Endometrium (tissue), 2 donors: Measurements from ENCODE around the gene UNC119.
"Not testable (repeated sequence)": the region's sequence is repeated elsewhere in the genome, so short reads cannot be mapped to it uniquely, and the experiment has no call there.

Source experiments
- FAIRE-seq: peaks from 2 replicates; lab custom pipeline; 2012; peaks lifted over from hg19 to GRCh38; lab: Jason Lieb, UNC
- donor health status: control.
- donor health status: control.

The UNC119 gene

GRCh38 chr17:28522281-28522680, 30.1 kb downstream of the UNC119 start:
- not testable (repeated sequence) for FAIRE-seq

DNA sequence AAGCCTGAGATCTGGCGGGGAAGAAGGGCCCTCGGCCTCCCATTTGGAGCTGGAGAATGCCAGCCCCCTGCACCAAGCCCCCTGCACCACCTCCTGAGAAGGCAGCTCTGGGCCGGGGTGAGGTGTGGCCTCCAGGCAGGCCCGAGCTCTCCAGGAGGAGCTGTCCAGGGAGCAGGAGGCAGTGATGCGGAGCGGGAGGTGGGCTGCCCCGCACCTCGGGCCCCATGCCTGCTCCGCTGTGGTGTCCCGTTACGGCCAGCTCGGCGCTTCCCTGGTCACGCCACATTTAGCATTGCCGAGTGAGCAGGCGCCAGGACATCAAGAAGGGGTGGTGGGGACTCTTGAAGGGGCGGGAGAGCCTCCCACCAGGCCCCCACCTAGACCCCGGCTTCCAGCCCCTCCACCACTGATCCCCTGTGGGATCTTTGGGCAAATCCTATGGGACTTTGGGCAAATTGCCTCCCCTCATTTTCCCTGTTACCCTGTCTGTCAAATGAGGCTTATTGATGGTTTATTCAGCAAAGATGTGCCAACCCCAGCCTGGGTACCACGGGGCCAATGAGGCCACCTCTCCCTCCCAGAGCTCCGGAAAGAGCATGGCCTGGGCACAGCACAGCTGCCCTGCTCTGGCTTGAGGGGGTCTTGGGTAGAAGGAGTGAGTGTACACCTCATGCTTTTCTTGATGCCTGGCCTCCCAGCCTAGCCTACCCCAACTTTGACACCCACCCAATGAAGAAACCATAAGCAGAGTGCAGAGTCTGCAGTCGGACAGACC, 30.9 kb downstream of the UNC119 start:
- no peak for FAIRE-seq

DNA sequence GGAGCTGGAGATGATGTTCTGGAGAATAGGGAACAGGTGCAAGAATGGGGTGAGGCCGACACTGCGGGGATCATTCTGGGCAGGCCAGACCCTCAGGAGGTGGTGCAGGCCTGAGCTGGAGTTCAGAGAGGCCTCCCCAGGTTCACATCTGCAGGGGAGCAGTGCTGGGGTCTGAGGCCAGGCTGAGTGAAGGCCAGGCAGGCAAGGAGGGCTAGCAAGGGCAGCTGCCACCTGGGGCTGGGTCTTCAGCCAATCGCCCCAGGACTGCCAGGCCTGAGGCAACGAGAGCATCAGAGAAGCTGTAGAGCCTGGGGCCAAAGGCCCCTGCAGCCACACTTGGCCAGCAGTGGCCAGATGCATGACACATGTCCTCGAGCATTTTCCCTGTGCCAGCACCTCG, 31.7 kb downstream of the UNC119 start:
- FAIRE-seq = no peak

DNA sequence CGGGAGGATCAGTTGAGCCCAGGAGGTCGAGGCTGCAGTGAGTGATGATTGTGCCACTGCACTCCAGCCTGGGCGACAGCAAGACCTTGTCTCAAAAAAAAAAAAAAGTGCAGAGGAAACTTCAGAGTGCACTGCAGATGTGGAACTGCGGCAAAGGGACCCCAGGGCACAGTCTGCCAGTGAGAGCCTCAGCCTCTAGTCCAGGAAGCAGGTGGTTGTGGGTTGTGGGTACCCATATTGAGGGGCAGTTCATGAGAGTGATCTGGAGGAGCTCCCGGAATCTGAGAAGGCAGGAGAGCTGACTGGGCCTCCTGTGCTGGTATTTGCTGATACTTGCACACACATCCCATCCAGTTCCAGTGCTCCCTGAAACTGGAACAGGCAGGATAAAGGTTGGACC, 33.2 kb downstream of the UNC119 start:
- no peak for FAIRE-seq

GRCh38 chr17:28518578-28518977, 33.8 kb downstream of the UNC119 start:
- no peak for FAIRE-seq

- FAIRE-seq = no peak
These were observed 34.3 kb downstream of the UNC119 start for GRCh38 chr17:28518132-28518531.

DNA sequence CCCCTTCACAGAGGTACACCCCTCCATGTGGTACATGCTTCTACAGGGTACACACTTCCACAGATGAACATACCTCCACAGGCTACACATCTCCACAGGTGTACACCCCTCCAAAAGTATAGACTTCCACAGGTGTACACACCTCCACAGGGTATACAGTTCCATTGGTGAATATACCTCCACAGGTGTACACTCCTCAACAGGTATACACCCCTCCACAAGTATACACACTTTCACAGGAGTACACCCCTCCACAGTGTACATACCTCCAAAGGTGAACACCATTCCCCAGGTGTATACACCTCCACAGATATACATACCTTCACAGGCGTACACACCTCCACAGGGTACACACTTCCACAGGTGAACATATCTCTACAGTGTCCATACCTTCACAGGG, 36.9 kb downstream of the UNC119 start:
- no peak for FAIRE-seq

GRCh38 chr17:28514561-28515002, 37.8 kb downstream of the UNC119 start:
- FAIRE-seq = no peak

- FAIRE-seq = no peak
These were observed 38.9 kb downstream of the UNC119 start for GRCh38 chr17:28513476-28513875.

DNA sequence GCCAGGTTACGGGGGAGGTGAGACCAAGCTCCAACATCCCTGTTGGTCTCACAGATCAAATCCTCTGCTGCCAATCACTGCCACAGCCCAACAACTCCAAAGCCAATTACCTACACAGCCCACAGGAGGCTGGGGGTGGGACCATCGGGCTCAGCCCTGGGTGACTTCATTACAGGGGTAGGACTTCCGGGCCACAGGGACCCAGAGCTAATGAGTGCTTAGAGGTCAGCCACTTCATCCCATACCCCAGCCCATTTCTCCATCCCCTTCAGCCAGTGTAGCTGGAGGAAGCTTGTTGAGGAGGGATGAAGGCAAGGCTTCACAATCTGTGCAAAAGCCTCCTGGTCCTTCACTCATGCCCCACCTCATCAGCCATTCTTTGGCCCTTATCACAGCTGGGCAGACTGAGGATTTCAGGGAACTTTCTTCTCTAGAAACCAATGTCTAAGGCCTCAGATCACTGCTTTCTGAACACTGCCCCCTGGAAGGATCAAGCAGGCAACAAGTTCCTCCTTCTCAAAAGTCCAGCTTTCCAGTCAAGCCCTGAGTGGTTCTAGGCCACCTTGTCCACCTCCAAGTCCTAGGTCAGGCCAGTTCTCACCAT, 40.5 kb downstream of the UNC119 start:
- FAIRE-seq = no peak

DNA sequence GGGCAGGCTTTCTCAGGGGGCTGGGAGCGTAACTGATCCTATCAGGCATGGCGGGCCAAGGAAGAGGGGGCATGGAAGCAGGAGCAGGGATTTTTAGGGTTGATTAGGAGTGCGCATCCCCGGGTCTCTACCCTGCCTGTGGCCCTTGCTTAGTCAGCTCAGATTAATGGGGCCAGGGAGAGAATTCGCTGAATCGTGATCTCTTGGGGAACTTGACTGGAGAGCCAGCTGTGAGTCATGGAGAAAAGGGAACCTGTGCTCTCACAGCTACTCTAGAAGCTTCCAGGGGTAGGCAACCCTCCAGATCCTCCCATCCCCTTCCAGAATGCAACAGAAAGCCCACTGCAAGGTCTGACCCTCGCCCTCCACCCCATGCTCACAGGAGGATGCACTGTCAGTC, 42.6 kb downstream of the UNC119 start:
- no peak for FAIRE-seq

GRCh38 chr17:28508211-28508724, 44.2 kb downstream of the UNC119 start:
- FAIRE-seq = no peak

- no peak for FAIRE-seq
These were observed 44.7 kb downstream of the UNC119 start for GRCh38 chr17:28507567-28508203.

DNA sequence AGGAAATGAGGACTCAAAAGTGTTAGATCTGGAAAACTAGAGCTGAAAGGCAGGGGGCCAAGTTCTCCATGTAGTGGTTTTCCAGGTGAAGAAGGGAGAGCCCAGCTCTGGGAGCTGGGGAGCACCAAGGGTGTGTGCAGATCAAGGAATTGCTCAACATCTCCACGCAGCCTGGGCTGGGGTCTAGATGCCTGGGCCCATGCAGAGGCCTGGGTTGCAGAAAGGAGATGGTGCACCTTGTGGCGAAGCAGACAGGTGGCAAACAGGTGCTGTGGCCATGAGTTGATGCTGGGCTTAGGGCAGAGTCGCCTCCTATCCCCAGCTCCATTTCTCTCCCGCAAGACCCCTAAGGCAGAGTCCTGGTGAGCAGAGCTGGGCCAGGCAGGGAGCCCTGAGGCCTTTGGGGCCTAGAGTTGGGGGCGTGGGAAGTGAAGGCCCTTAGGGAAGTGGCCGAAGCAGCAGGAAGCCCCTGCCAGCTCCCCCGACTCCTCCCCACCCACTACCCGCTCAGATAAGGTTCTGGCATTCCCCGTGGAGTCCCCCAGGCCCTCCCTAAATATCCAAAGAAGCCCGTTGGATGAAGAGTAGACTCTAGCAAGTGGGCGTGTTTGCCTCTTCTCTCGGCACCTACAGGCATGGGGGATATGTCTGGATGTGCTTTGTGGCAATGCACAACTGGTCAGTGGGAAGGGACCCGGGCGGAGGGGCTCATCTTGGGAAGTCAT, 45.5 kb downstream of the UNC119 start:
- FAIRE-seq = no peak

- FAIRE-seq = no peak
These were observed 46.3 kb downstream of the UNC119 start, which contains the start of gene FOXN1 for GRCh38 chr17:28505986-28506665. Gene FOXN1, plus strand, starts transcription at chr17:28506348. Its CDS starts 17,622 bp downstream, at chr17:28523970.

DNA sequence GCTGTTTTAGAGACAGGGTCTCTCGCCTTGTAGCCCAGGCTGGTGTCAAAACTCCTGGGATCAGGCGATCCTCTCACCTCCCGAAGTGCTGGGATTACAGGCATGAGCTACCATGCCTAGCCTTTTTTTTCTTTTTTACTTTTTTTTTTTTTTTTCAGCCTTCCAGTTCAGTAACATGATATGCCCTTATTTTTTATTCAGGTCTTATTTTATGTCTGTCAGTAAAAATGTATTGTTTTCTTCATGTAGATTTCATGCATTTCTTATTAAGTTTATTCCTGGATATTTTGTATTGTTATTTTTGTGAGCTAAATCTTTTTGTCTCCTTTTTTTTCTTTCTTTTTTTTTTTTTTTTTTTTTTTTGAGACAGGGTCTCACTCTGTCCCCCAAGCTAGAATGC, 49.0 kb downstream of the UNC119 start:
- no peak for FAIRE-seq

DNA sequence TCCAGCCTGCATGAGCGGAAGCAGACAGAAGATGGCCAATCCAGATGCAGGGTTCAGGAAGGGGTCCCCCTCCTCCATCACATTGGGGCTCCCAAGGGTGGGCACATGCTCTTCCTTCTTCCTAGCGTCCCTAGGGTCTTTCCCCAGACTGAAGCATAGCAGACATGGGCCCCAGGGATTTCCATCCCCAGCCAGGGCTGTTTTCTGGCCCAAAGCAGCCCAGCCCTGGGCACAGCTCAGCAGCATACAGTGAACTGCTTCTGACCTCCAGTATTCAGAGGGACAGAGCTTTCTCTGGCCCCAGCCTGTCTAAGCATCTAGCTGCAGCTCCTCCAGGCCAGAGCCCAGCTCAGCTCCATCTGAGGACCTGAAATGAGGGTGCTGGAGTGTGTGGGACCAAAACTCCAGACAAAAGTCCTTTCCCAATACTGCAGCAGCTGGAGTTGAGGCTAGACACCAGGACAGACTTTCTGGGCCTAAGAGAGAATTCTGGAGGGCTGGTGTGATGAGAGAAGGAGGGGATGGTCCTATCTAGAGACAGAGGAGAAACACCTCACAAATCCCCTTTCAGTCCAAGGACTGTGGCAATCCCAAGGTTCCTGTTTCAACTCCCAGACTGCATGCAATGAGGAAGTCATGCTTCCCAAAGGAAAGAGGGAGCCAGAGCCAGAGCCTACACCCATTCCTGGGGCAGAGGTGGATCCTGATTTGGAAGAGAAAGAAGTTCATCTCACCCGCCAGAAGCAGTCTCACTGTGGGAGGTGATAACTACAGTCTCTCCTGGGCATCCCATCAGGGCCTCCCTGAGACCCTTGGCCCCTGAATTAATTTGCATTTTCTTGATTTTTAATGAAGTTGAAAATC, 50.8 kb downstream of the UNC119 start:
- FAIRE-seq = no peak

DNA sequence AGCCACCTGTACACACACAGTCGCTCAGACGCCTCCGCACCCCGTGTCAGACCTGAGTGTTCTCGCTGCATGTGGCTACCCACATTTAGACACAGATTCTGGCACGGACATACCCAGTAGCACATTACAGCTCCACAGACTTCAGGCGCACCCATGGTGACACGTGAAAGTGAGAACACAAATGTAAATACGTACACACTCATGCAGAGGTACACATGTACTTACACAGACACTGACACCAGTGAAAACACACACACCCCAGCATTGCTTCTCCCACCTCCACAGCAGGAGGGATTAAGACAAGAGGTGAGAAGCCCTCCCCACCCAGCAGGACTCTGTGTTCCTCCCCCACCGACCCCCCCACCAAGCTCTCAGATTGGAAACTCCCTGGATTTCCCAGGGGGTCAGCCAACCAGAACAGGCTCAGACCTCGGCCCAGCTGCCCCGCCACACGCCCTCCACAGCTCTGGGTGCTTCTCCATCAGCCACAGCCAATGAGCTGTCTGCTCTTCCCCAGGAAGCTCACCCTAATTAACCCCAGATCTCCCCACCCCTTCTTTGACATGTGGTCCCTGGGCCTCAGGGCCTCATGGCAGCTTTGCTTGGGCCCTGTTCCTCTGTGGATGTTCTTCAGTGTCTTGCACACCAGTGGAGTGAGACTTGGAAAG, 51.6 kb downstream of the UNC119 start:
- no peak for FAIRE-seq

DNA sequence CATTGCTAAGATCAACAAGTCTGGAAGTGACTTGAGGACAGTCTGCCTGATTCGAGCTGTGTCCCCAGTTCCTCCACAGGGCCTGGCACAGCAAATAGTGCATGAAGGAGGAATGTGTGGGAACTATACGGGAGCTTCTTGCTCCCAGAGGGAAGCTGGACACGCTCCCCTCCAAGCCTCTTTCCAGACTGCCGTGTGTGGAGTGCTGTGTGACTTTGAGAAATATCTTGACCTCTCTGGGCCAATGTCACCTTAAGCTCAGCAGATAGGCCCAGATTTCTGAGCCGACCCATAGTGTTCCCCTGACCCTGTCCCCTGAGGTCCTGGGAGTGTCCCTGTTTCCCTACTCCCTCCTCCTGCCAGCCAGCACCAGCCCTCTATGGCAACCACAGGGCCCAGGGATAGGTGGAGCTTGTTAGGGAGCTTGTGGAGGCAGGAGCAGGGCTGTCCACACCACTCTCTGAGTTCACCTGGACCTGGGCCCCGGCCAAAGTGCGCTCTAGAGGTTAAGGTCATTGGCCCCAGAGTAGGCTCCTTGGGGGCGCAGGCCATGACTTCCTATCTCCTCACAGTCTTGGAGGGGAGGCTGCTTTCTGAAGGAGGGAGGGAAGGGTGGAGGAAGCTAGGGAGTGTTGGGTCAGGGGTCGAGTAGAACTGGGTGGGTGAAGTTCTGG, 52.6 kb downstream of the UNC119 start:
- no peak for FAIRE-seq

DNA sequence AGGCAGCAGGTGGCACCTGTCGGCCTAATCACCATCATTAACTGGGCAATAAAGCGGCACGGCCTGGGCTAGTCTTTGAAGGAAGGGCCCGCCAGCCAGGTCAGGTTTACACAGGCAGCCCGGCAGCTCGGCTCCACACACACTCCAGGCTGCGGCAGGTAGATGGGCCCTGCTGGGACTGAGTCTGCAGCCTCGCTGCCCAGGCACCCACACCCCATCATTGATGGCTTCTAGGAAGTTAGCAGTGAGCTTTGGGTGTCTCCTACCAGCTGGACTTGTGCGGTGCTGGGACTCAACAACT, 53.1 kb downstream of the UNC119 start:
- FAIRE-seq = no peak
